SK-N-SH (cell line): Measurements from ENCODE around the gene C1QTNF3. TPM values are rescaled to one million over a fixed set of nuclear protein-coding genes. Genes with fewer than 3 reads are reported as not detected.

Experiments
- CTCF ChIA-PET: fragments of 300-600, 350-600 bp; formaldehyde crosslinking; extraction: SDS; loops from one replicate; lab custom pipeline; 2021; lab: Yijun Ruan, JAX
- POLR2A ChIA-PET: fragments of 350-600 bp; sonication (Branson Sonifier 250); formaldehyde crosslinking; extraction: SDS; loops from one replicate; lab custom pipeline; 2020; ENCODE audit warnings: antibody characterized with exemption, inconsistent platforms; lab: Yijun Ruan, JAX
- DNase-seq: peaks from one replicate; pipeline ENCODE4 v3.0.0; 2012
- H2AFZ ChIP-seq: fragments of 200-600 bp; sonication (generic); 2 replicates; pipeline ENCODE4 v1.8.1; 2016; ENCODE audit warnings: antibody characterized with exemption, mild to moderate bottlenecking, low read depth
- H3F3A ChIP-seq: fragments of 200-600 bp; sonication (generic); replicated peaks from 2 replicates; pipeline ENCODE3; 2016; ENCODE audit warnings: antibody characterized with exemption, mild to moderate bottlenecking; ENCODE audit not compliant: insufficient read depth
- H3K27ac ChIP-seq, 2 experiments: fragments of 200-500 bp in 1 of 2; fragments of 200-600 bp in 1 of 2; sonication (Bioruptor generic) in 1 of 2; sonication (generic), shearing (Covaris generic) in 1 of 2; 2 replicates each; pipeline versions ENCODE4 v1.5.1 to v1.6.1; 2014 to 2016; ENCODE audit warnings: low read depth in 2 of 2, inconsistent platforms in 1 of 2, low read length in 1 of 2, mild to moderate bottlenecking in 1 of 2, mixed read lengths in 1 of 2
- H3K27me3 ChIP-seq: fragments of 200-600 bp; sonication (generic), shearing (Covaris generic); 2 replicates; pipeline ENCODE4 v1.6.1; 2016; ENCODE audit warnings: mixed run types; ENCODE audit not compliant: insufficient read depth
- H3K36me3 ChIP-seq, 2 experiments: fragments of 200-500 bp in 1 of 2; fragments of 200-600 bp in 1 of 2; sonication (Bioruptor generic) in 1 of 2; sonication (generic) in 1 of 2; replicated peaks in 1 of 2; 2 replicates each; pipeline versions ENCODE3 to v1.5.1; 2014 to 2016; ENCODE audit warnings: low read length in 1 of 2, mild to moderate bottlenecking in 1 of 2; ENCODE audit not compliant: insufficient read depth in 2 of 2, control insufficient read depth in 1 of 2
- H3K4me1 ChIP-seq, 2 experiments: fragments of 200-500 bp in 1 of 2; fragments of 200-600 bp in 1 of 2; sonication (Bioruptor generic) in 1 of 2; sonication (generic), shearing (Covaris generic) in 1 of 2; 2 replicates each; pipeline versions ENCODE4 v1.5.1 to v1.6.1; 2014 to 2016; ENCODE audit warnings: low read depth in 1 of 2, low read length in 1 of 2, mixed run types in 1 of 2; ENCODE audit not compliant: insufficient read depth in 2 of 2, control insufficient read depth in 1 of 2
- H3K4me2 ChIP-seq: fragments of 200-600 bp; sonication (generic), shearing (Covaris generic); 2 replicates; pipeline ENCODE4 v1.6.1; 2017; ENCODE audit warnings: mixed run types
- H3K4me3 ChIP-seq, 2 experiments: fragments of 200-500 bp in 1 of 2; fragments of 200-600 bp in 1 of 2; sonication (Bioruptor generic) in 1 of 2; sonication (generic), shearing (Covaris generic) in 1 of 2; 2 replicates each; pipeline versions ENCODE4 v1.5.1 to v1.8.1; 2014 to 2016; ENCODE audit warnings: low read depth in 2 of 2, inconsistent platforms in 1 of 2, low read length in 1 of 2, mild to moderate bottlenecking in 1 of 2, mixed read lengths in 1 of 2, moderate library complexity in 1 of 2
- H3K79me2 ChIP-seq: fragments of 200-600 bp; sonication (generic); 2 replicates; pipeline ENCODE4 v1.8.1; 2017; ENCODE audit warnings: mild to moderate bottlenecking; ENCODE audit not compliant: insufficient read depth
- H3K9ac ChIP-seq: fragments of 200-600 bp; sonication (generic); 2 replicates; pipeline ENCODE4 v1.6.1; 2017; ENCODE audit warnings: mixed run types
- H3K9me2 ChIP-seq: fragments of 200-600 bp; sonication (generic); 2 replicates; pipeline ENCODE4 v1.6.1; 2017; ENCODE audit warnings: mixed run types
- H3K9me3 ChIP-seq: fragments of 200-600 bp; sonication (generic); 2 replicates; pipeline ENCODE4 v1.6.1; 2017; ENCODE audit warnings: mixed run types, mild to moderate bottlenecking, moderate library complexity
- H4K20me1 ChIP-seq: fragments of 200-600 bp; sonication (generic); 2 replicates; pipeline ENCODE4 v1.6.1; 2017; ENCODE audit warnings: mild to moderate bottlenecking, mixed run types; ENCODE audit not compliant: insufficient read depth
- ELF1 ChIP-seq: IDR thresholded peaks from 2 replicates; pipeline ENCODE4 v1.4.0; 2012
- EP300 ChIP-seq, 2 experiments: IDR thresholded peaks; 2 replicates each; pipeline versions ENCODE4 v1.4.0 to v1.6.1; 2012; ENCODE audit warnings: borderline replicate concordance in 1 of 2, low read depth in 1 of 2, low read length in 1 of 2
- EZH2phosphoT487 ChIP-seq: fragments of 200-600 bp; sonication (generic); IDR thresholded peaks from 2 replicates; pipeline ENCODE4 v1.6.1; 2017; ENCODE audit warnings: low read depth, mixed run types, mild to moderate bottlenecking, antibody characterized with exemption, moderate library complexity, borderline replicate concordance
- FOXM1 ChIP-seq: IDR thresholded peaks from 2 replicates; pipeline ENCODE4 v1.4.0; 2012; ENCODE audit warnings: low read depth, mild to moderate bottlenecking
- GABPA ChIP-seq: IDR thresholded peaks from 2 replicates; pipeline ENCODE4 v1.4.0; 2012; ENCODE audit warnings: low read depth, mild to moderate bottlenecking
- GATA2 ChIP-seq: sonication (generic); formaldehyde crosslinking; IDR thresholded peaks from 2 replicates; pipeline ENCODE4 v1.5.0; 2020; ENCODE audit warnings: mild to moderate bottlenecking, missing genetic modification reagents
- JUND ChIP-seq: IDR thresholded peaks from 2 replicates; pipeline ENCODE4 v1.4.0; 2012
- MAX ChIP-seq: IDR thresholded peaks from 2 replicates; pipeline ENCODE4 v1.4.0; 2012; ENCODE audit warnings: low read depth
- MXI1 ChIP-seq: IDR thresholded peaks from 2 replicates; pipeline ENCODE4 v1.6.1; 2012; ENCODE audit warnings: mild to moderate bottlenecking, low read depth, low read length, improper control_type of control experiment
- NFIC ChIP-seq: IDR thresholded peaks from 2 replicates; pipeline ENCODE4 v1.4.0; 2012; ENCODE audit warnings: borderline replicate concordance
- NRF1 ChIP-seq: IDR thresholded peaks from 2 replicates; pipeline ENCODE4 v1.6.1; 2012; ENCODE audit warnings: low read depth, mild to moderate bottlenecking, low read length
- PBX3 ChIP-seq: IDR thresholded peaks from 2 replicates; pipeline ENCODE4; 2012
- RAD21 ChIP-seq: IDR thresholded peaks from 2 replicates; pipeline ENCODE4 v1.6.1; 2012; ENCODE audit warnings: mild to moderate bottlenecking, low read length
- RCOR1 ChIP-seq: fragments of 150-350 bp; IDR thresholded peaks from 2 replicates; pipeline ENCODE4 v1.6.1; 2017; ENCODE audit warnings: antibody characterized with exemption, low read length
- REST ChIP-seq: IDR thresholded peaks from 2 replicates; pipeline ENCODE4 v1.6.1; 2012; ENCODE audit warnings: mild to moderate bottlenecking, low read depth, low read length, moderate library complexity
- RFX5 ChIP-seq: IDR thresholded peaks from 2 replicates; pipeline ENCODE4 v1.6.1; 2012; ENCODE audit warnings: mild to moderate bottlenecking, improper control_type of control experiment, low read length
- RXRA ChIP-seq: IDR thresholded peaks from 2 replicates; pipeline ENCODE4 v1.4.0; 2012; ENCODE audit warnings: low read depth, mild to moderate bottlenecking, borderline replicate concordance
- SMC3 ChIP-seq: IDR thresholded peaks from 2 replicates; pipeline ENCODE4 v1.6.1; 2012; ENCODE audit warnings: low read depth, low read length, improper control_type of control experiment
- TAF1 ChIP-seq: IDR thresholded peaks from 2 replicates; pipeline ENCODE4 v1.6.1; 2012; ENCODE audit warnings: low read depth, mild to moderate bottlenecking, low read length, moderate library complexity, borderline replicate concordance
- TCF12 ChIP-seq: IDR thresholded peaks from 2 replicates; pipeline ENCODE4 v1.4.0; 2012
- TEAD4 ChIP-seq: IDR thresholded peaks from 2 replicates; pipeline ENCODE4 v1.4.0; 2012; ENCODE audit warnings: mild to moderate bottlenecking, borderline replicate concordance; ENCODE audit not compliant: insufficient read depth
- ZBTB33 ChIP-seq: IDR thresholded peaks from 2 replicates; pipeline ENCODE4 v1.4.0; 2012; ENCODE audit warnings: low read depth, borderline replicate concordance
- WGBS: methylation state at CpG from one replicate; pipeline ENCODE4 v1.1.6; 2017; ENCODE audit warnings: low lambda C conversion rate; 5-methylcytosine and 5-hydroxymethylcytosine counted together
- polyA plus RNA-seq, 3 experiments: library from polyadenylated mRNA; depleted of rRNA; stranded (reverse); fragments of >200 nt; gene quantifications; 2 replicates each; pipeline ENCODE4 v1.2.3, GENCODE V29; 2012
- TF ChIP-seq, protein P1 (sequence below): IDR thresholded peaks from 2 replicates; pipeline ENCODE4 v1.4.0; 2012; ENCODE audit warnings: low read depth, borderline replicate concordance

C1QTNF3 gene
- polyA plus RNA-seq, 1 of the 3 experiments (the other 2 are of a cell fraction) = 1.5 TPM

DNA sequence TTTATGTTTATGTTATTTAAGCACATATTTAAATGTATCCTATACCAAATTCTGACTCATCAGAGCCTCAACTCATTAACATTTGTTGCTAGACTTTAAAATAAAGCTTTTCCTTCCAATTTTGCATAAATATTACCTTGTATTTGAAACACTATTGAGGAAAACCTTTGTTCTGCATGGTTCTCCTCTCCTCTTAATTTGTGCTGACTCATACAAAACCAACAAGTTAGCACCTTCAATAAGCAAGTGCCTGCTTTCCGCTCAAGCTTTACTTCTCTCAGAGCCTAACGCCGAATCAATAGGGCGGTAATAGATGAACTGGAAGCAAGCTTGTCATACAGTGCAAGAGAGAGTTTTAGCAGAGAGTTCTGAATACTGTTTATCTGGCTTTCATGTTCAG lies 43.0 kb downstream of the C1QTNF3 start (continued):
- TF ChIP-seq GATA2 (no peak), RCOR1 (no peak), RAD21 (no peak)

- ChIA-PET POLR2A (interaction anchor here (0.9 kb wide), 1 partner anchor 10 kb away, joined by 3 read pairs; the partner anchor contains the start of gene AMACR), CTCF (interaction anchor here (0.6 to 3.4 kb wide), 16 partner anchors 9 to 491 kb away, joined by 3 to 17 read pairs (median 4); partner anchors contain the start of gene AMACR)
- Histone ChIP-seq H4K20me1 (no peaks in the 10 kb centered on the region), H3K9ac (no peak overlapping the region), H3F3A (peaks cover 9% of the 10 kb centered on the region), H3K36me3 (peaks cover 12 to 21% of the 10 kb centered on the region in 2 experiments), H3K27ac (peak overlapping the region in 1 of 2 experiments; percentile 47; a peak in 1 of 4 replicates), H3K27me3 (no peaks in the 10 kb centered on the region), H2AFZ (no peak overlapping the region), H3K9me3 (no peaks in the 10 kb centered on the region), H3K4me2 (no peak overlapping the region), H3K4me3 (no peak overlapping the region; a peak in 1 of 4 replicates), H3K9me2 (no peaks in the 10 kb centered on the region), H3K79me2 (no peaks in the 10 kb centered on the region), H3K4me1 (peaks cover 4 to 5% of the 10 kb centered on the region in 2 experiments; a peak in 2 of 4 replicates)
- WGBS = 49% methylated on average over 6 of the region's 6 CpGs
- DNase-seq = peak; percentile 58
- TF ChIP-seq ELF1 (no peak), RAD21 (peak; percentile 74), RFX5 (no peak), FOXM1 (no peak), PBX3 (no peak), EP300 (IDR thresholded peaks at IDR 0.05; ENCODE audit: borderline replicate concordance in 1 of 2, low read depth in 1 of 2, low read length in 1 of 2) (no peak), MXI1 (no peak), GATA2 (no peak), SMC3 (peak; percentile 73), ZBTB33 (no peak), GABPA (no peak), EZH2phosphoT487 (no peak), JUND (no peak), TEAD4 (no peak), TAF1 (no peak), REST (no peak), NRF1 (no peak), NFIC (peak; percentile 39; the same call in 1 of the 2 replicates), TCF12 (no peak), MAX (no peak), RXRA (no peak)
- TF ChIP-seq, protein P1, sequence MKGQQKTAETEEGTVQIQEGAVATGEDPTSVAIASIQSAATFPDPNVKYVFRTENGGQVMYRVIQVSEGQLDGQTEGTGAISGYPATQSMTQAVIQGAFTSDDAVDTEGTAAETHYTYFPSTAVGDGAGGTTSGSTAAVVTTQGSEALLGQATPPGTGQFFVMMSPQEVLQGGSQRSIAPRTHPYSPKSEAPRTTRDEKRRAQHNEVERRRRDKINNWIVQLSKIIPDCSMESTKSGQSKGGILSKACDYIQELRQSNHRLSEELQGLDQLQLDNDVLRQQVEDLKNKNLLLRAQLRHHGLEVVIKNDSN = no peak
These were observed 45.6 kb downstream of the C1QTNF3 start for GRCh38 chr5:33997331-33997983.
